ENCODE data around the gene SYCN. TPM values are rescaled to one million over a fixed set of nuclear protein-coding genes. Genes with fewer than 3 reads are reported as not detected.

SYCN gene
- total RNA-seq, 1 experiment from 2014 or later, result not detected

DNA sequence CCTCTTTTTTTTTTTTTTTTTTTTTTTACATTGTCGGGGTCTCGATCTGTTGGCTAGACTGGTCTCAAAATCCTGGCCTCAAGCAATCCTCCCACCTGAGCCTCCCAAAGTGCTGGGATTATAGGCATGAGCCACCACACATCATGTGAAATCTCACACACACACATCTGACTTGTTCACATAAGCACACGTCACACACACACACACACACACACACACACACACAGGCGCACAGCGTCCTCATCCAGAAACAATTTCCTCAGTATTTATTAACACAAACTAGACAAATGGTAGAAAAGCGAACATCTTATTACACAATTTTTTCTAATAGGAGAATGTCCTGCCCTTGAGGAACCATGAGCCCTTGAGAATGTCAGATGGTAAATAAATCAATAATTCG, 5.1 kb upstream of the SYCN start:
- H3K4me2 ChIP-seq (ENCODE audit: low read length), result no peak overlapping the region
- H3K27me3 ChIP-seq (ENCODE audit: insufficient read depth, low read length), result no peaks in the 10 kb centered on the region
- H3K79me2 ChIP-seq (ENCODE audit: insufficient read depth, low read length), result no peaks in the 10 kb centered on the region
- no peak for DNase-seq (ENCODE audit: low read depth, low spot score)
- TF ChIP-seq, protein P1, sequence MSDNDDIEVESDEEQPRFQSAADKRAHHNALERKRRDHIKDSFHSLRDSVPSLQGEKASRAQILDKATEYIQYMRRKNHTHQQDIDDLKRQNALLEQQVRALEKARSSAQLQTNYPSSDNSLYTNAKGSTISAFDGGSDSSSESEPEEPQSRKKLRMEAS (IDR thresholded peaks at IDR 0.05), result no peak
- TF ChIP-seq SP1 (IDR thresholded peaks at IDR 0.05; ENCODE audit: low read depth) (no peak), ELF1 (IDR thresholded peaks at IDR 0.05; ENCODE audit: borderline replicate concordance, low read depth) (no peak), ZNF274 (IDR thresholded peaks at IDR 0.05; ENCODE audit: low read depth, low read length) (no peak), REST (IDR thresholded peaks at IDR 0.05; ENCODE audit: low read depth) (no peak), ZFX (IDR thresholded peaks at IDR 0.05) (no peak), EGR1 (IDR thresholded peaks at IDR 0.05; ENCODE audit: low read depth) (no peak), ZBTB33 (IDR thresholded peaks at IDR 0.05; ENCODE audit: extremely low read depth, insufficient replicate concordance, low read length) (no peak), POLR2A (IDR thresholded peaks at IDR 0.05; ENCODE audit: borderline replicate concordance, extremely low read depth, insufficient read depth, insufficient read length) (no peak), JUND (IDR thresholded peaks at IDR 0.05) (no peak), SRF (IDR thresholded peaks at IDR 0.05; ENCODE audit: low read depth) (no peak), CEBPB (IDR thresholded peaks at IDR 0.05; ENCODE audit: low read depth) (no peak), RAD21 (IDR thresholded peaks at IDR 0.05; ENCODE audit: low read depth) (no peak), POLR2AphosphoS5 (IDR thresholded peaks at IDR 0.05; ENCODE audit: low read depth, low read length) (no peak)
- TF ChIP-seq, protein P2, sequence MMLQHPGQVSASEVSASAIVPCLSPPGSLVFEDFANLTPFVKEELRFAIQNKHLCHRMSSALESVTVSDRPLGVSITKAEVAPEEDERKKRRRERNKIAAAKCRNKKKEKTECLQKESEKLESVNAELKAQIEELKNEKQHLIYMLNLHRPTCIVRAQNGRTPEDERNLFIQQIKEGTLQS (IDR thresholded peaks at IDR 0.05), result no peak
- TF ChIP-seq, protein P3, sequence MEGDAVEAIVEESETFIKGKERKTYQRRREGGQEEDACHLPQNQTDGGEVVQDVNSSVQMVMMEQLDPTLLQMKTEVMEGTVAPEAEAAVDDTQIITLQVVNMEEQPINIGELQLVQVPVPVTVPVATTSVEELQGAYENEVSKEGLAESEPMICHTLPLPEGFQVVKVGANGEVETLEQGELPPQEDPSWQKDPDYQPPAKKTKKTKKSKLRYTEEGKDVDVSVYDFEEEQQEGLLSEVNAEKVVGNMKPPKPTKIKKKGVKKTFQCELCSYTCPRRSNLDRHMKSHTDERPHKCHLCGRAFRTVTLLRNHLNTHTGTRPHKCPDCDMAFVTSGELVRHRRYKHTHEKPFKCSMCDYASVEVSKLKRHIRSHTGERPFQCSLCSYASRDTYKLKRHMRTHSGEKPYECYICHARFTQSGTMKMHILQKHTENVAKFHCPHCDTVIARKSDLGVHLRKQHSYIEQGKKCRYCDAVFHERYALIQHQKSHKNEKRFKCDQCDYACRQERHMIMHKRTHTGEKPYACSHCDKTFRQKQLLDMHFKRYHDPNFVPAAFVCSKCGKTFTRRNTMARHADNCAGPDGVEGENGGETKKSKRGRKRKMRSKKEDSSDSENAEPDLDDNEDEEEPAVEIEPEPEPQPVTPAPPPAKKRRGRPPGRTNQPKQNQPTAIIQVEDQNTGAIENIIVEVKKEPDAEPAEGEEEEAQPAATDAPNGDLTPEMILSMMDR (IDR thresholded peaks at IDR 0.05 in 2 of 3, conservative IDR thresholded peaks at IDR 0.05 in 1 of 3; ENCODE audit: borderline replicate concordance in 1 of 3, insufficient read depth in 1 of 3, low read depth in 2 of 3, low read length in 2 of 3), result no peak
- no peaks in the 10 kb centered on the region for H3K9me3 ChIP-seq (ENCODE audit: control insufficient read depth in 1 of 2, insufficient read depth in 1 of 2, low read depth in 1 of 2, low read length in 2 of 2)
- no peak overlapping the region for H2AFZ ChIP-seq (ENCODE audit: low read depth, low read length, poor library complexity, severe bottlenecking)
- intact Hi-C loops (cut with micrococcal nuclease), result no loop called here
- H3K9me2 ChIP-seq (ENCODE audit: insufficient read depth), result no peaks in the 10 kb centered on the region
- RAD21 ChIA-PET (ENCODE audit: low non-redundant PET in 1 of 2, low total read pairs in 2 of 2, uncharacterized antibody in 2 of 2, unreplicated experiment in 2 of 2), result no interaction called here
- no peak for ATAC-seq
- POLR2A ChIA-PET, result no interaction called here
- no TSS peak for BruUV-seq (replicated peaks)
- no peak overlapping the region for H3K4me3 ChIP-seq (replicated peaks in 1 of 2; ENCODE audit: low read depth in 1 of 2, low read length in 2 of 2)
- H3K9ac ChIP-seq (ENCODE audit: low read length), result no peak overlapping the region
- no peaks in the 10 kb centered on the region for H4K20me1 ChIP-seq (ENCODE audit: insufficient read depth)
- no peaks in the 10 kb centered on the region for H3K36me3 ChIP-seq (ENCODE audit: control insufficient read depth in 1 of 2, insufficient read depth in 2 of 2, low read length in 2 of 2)
- H3K4me1 ChIP-seq (ENCODE audit: control insufficient read depth in 1 of 2, insufficient read depth in 2 of 2, low read length in 2 of 2), result peaks cover 9 to 12% of the 10 kb centered on the region in 2 experiments; a peak in 3 of 4 replicates
- CTCF ChIA-PET, result no interaction called here
- no peak overlapping the region for H3K27ac ChIP-seq (ENCODE audit: low read depth, low read length)

Measured in HCT116 (cell line).